ENCODE results near the gene ADRA2A. TPM values are rescaled to one million over a fixed set of nuclear protein-coding genes. Genes with fewer than 3 reads are reported as not detected.

Gene ADRA2A
- total RNA-seq, 1 experiment from 2014 or later, result not detected

- BruUV-seq (replicated peaks), result no TSS peak
- CTCF ChIA-PET, result no interaction called here
- intact Hi-C loops (cut with micrococcal nuclease; ENCODE audit: unreplicated experiment), result no loop called here
These were observed 49.2 kb downstream of the ADRA2A start for GRCh38 chr10:111126077-111126476.

GRCh38 chr10:111127081-111127848 lies 50.4 kb downstream of the ADRA2A start:
- no TSS peak for BruUV-seq (replicated peaks)
- H3K79me2 ChIP-seq (ENCODE audit: low read depth), result no peaks in the 10 kb centered on the region

More at GRCh38 chr10:111126077-111126476, 49.2 kb downstream of the ADRA2A start:
- H3K27ac ChIP-seq, result no peak overlapping the region
- no peaks in the 10 kb centered on the region for H3K79me2 ChIP-seq (ENCODE audit: low read depth)
- H2AFZ ChIP-seq, result no peak overlapping the region
- H3K4me1 ChIP-seq (replicated peaks; ENCODE audit: insufficient read depth), result no peaks in the 10 kb centered on the region
- H3K4me2 ChIP-seq, result no peak overlapping the region
- no peak overlapping the region for H3K4me3 ChIP-seq
- POLR2A ChIA-PET (ENCODE audit: unreplicated experiment), result no interaction called here
- H4K20me1 ChIP-seq (ENCODE audit: insufficient read depth), result no peaks in the 10 kb centered on the region
- H3K9me2 ChIP-seq (ENCODE audit: insufficient read depth), result no peaks in the 10 kb centered on the region; the same call in 1 of the 2 replicates
- TF ChIP-seq, protein P1, sequence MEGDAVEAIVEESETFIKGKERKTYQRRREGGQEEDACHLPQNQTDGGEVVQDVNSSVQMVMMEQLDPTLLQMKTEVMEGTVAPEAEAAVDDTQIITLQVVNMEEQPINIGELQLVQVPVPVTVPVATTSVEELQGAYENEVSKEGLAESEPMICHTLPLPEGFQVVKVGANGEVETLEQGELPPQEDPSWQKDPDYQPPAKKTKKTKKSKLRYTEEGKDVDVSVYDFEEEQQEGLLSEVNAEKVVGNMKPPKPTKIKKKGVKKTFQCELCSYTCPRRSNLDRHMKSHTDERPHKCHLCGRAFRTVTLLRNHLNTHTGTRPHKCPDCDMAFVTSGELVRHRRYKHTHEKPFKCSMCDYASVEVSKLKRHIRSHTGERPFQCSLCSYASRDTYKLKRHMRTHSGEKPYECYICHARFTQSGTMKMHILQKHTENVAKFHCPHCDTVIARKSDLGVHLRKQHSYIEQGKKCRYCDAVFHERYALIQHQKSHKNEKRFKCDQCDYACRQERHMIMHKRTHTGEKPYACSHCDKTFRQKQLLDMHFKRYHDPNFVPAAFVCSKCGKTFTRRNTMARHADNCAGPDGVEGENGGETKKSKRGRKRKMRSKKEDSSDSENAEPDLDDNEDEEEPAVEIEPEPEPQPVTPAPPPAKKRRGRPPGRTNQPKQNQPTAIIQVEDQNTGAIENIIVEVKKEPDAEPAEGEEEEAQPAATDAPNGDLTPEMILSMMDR (conservative IDR thresholded peaks at IDR 0.05), result no peak
- no peak for TF ChIP-seq EZH2 (IDR thresholded peaks at IDR 0.05; ENCODE audit: low read depth)
- H3K9me3 ChIP-seq (ENCODE audit: insufficient read depth, low read depth), result no peaks in the 10 kb centered on the region
- no peaks in the 10 kb centered on the region; the same call in 1 of the 2 replicates for H3K27me3 ChIP-seq (ENCODE audit: insufficient read depth, low read depth)
- DNase-seq, result no peak
- H3F3A ChIP-seq (ENCODE audit: insufficient read depth, low read depth), result no peaks in the 10 kb centered on the region
- no peaks in the 10 kb centered on the region for H3K36me3 ChIP-seq (ENCODE audit: low read depth)

GRCh38 chr10:111128331-111129180 lies 51.7 kb downstream of the ADRA2A start:
- H3K4me2 ChIP-seq, result no peak overlapping the region
- peak in 1 of 2 experiments; percentile 35 for DNase-seq

More at GRCh38 chr10:111127081-111127848, 50.4 kb downstream of the ADRA2A start:
- Histone ChIP-seq H3K9me2 (ENCODE audit: insufficient read depth) (no peaks in the 10 kb centered on the region; the same call in 1 of the 2 replicates), H3K27ac (no peak overlapping the region), H3K4me3 (no peak overlapping the region), H3K4me2 (no peak overlapping the region), H3K27me3 (ENCODE audit: insufficient read depth, low read depth) (no peaks in the 10 kb centered on the region; the same call in 1 of the 2 replicates), H2AFZ (no peak overlapping the region), H4K20me1 (ENCODE audit: insufficient read depth) (no peaks in the 10 kb centered on the region), H3K4me1 (replicated peaks; ENCODE audit: insufficient read depth) (no peaks in the 10 kb centered on the region), H3K36me3 (ENCODE audit: low read depth) (no peaks in the 10 kb centered on the region), H3K9me3 (ENCODE audit: insufficient read depth, low read depth) (no peaks in the 10 kb centered on the region), H3F3A (ENCODE audit: insufficient read depth, low read depth) (no peaks in the 10 kb centered on the region)
- ChIA-PET CTCF (no interaction called here), POLR2A (ENCODE audit: unreplicated experiment) (no interaction called here)
- intact Hi-C loops (cut with micrococcal nuclease; ENCODE audit: unreplicated experiment), result no loop called here
- DNase-seq, result no peak
- TF ChIP-seq, protein P1 (conservative IDR thresholded peaks at IDR 0.05), result no peak
- no peak for TF ChIP-seq EZH2 (IDR thresholded peaks at IDR 0.05; ENCODE audit: low read depth)

More at GRCh38 chr10:111128331-111129180, 51.7 kb downstream of the ADRA2A start:
- TF ChIP-seq, protein P1 (conservative IDR thresholded peaks at IDR 0.05), result no peak
- TF ChIP-seq EZH2 (IDR thresholded peaks at IDR 0.05; ENCODE audit: low read depth), result no peak
- H3K9me3 ChIP-seq (ENCODE audit: insufficient read depth, low read depth), result no peaks in the 10 kb centered on the region
- H3K79me2 ChIP-seq (ENCODE audit: low read depth), result no peaks in the 10 kb centered on the region
- no peaks in the 10 kb centered on the region for H3K36me3 ChIP-seq (ENCODE audit: low read depth)
- no peaks in the 10 kb centered on the region; the same call in 1 of the 2 replicates for H3K27me3 ChIP-seq (ENCODE audit: insufficient read depth, low read depth)
- H3K27ac ChIP-seq, result no peak overlapping the region
- no peaks in the 10 kb centered on the region for H3K4me1 ChIP-seq (replicated peaks; ENCODE audit: insufficient read depth)
- no peaks in the 10 kb centered on the region for H4K20me1 ChIP-seq (ENCODE audit: insufficient read depth)
- H3F3A ChIP-seq (ENCODE audit: insufficient read depth, low read depth), result no peaks in the 10 kb centered on the region
- no peaks in the 10 kb centered on the region; the same call in 1 of the 2 replicates for H3K9me2 ChIP-seq (ENCODE audit: insufficient read depth)
- H3K4me3 ChIP-seq, result no peak overlapping the region
- ChIA-PET CTCF (no interaction called here), POLR2A (ENCODE audit: unreplicated experiment) (interaction anchor here (0.6 kb wide), 1 partner anchor 841 kb away, joined by 6 read pairs; no protein-coding TSS in a partner anchor)
- intact Hi-C loops (cut with micrococcal nuclease; ENCODE audit: unreplicated experiment), result no loop called here
- no peak overlapping the region for H2AFZ ChIP-seq
- no TSS peak for BruUV-seq (replicated peaks)

Measured in PC-9 (cell line).